Karpas-422 (cell line): ENCODE results near the gene RGS17. TPM values are rescaled to one million over a fixed set of nuclear protein-coding genes. Genes with fewer than 3 reads are reported as not detected.
"Not testable (repeated sequence)": the region's sequence is repeated elsewhere in the genome, so short reads cannot be mapped to it uniquely, and the experiment has no call there.

ENCODE experiments used
- DNase-seq: peaks from one replicate; pipeline ENCODE4 v3.0.0-alpha.2; 2015
- H2AFZ ChIP-seq: fragments of 200-600 bp; sonication (generic); 2 replicates; pipeline ENCODE4 v1.6.1; 2014; ENCODE audit warnings: antibody characterized with exemption, low read length, mixed read lengths
- H3K27ac ChIP-seq: fragments of 200-600 bp; sonication (generic); 2 replicates; pipeline ENCODE4 v1.5.1; 2014; ENCODE audit warnings: mild to moderate bottlenecking, low read length, moderate library complexity
- H3K27me3 ChIP-seq: fragments of 200-600 bp; sonication (generic); 2 replicates; pipeline ENCODE4 v1.6.1; 2014; ENCODE audit warnings: low read length, mixed read lengths
- H3K36me3 ChIP-seq: fragments of 200-600 bp; sonication (generic); 2 replicates; pipeline ENCODE4 v1.6.1; 2014; ENCODE audit warnings: low read length, mixed read lengths; ENCODE audit not compliant: insufficient read depth
- H3K4me1 ChIP-seq: fragments of 200-600 bp; sonication (generic); 2 replicates; pipeline ENCODE4 v1.6.1; 2014; ENCODE audit warnings: mild to moderate bottlenecking, low read length, mixed read lengths
- H3K4me2 ChIP-seq: fragments of 200-600 bp; sonication (generic); 2 replicates; pipeline ENCODE4 v1.6.1; 2014; ENCODE audit warnings: low read length, low read depth, mild to moderate bottlenecking; ENCODE audit not compliant: poor library complexity, severe bottlenecking
- H3K4me3 ChIP-seq: fragments of 200-600 bp; sonication (generic); 2 replicates; pipeline ENCODE4 v1.5.1; 2014; ENCODE audit warnings: mild to moderate bottlenecking, antibody characterized with exemption, low read length, mixed read lengths
- H3K79me2 ChIP-seq: fragments of 200-600 bp; sonication (generic); 2 replicates; pipeline ENCODE4 v1.6.1; 2014; ENCODE audit warnings: mild to moderate bottlenecking, low read length, mixed read lengths
- H3K9ac ChIP-seq: fragments of 200-600 bp; sonication (generic); 2 replicates; pipeline ENCODE4 v1.6.0; 2014; ENCODE audit warnings: low read length
- H3K9me2 ChIP-seq: fragments of 200-600 bp; sonication (generic), shearing (Covaris generic); replicated peaks from 2 replicates; pipeline ENCODE4 v1.6.0; 2014; ENCODE audit warnings: mild to moderate bottlenecking, low read length, moderate library complexity; ENCODE audit not compliant: insufficient read depth
- H3K9me3 ChIP-seq: fragments of 300-700, 200-600 bp; sonication (generic); 2 replicates; pipeline ENCODE4 v1.6.1; 2014; ENCODE audit warnings: low read length, mixed read lengths
- H4K20me1 ChIP-seq: fragments of 200-600 bp; sonication (generic); 2 replicates; pipeline ENCODE4 v1.6.1; 2014; ENCODE audit warnings: mild to moderate bottlenecking, antibody characterized with exemption, low read length, low read depth; ENCODE audit not compliant: insufficient read depth
- total RNA-seq: library from RNA; depleted of rRNA; stranded (reverse); fragments of >200 nt; shearing (Covaris generic); gene quantifications from 2 replicates; pipeline ENCODE4 v1.2.3, GENCODE V29; 2014; ENCODE audit warnings: low replicate concordance

RGS17 gene
- total RNA-seq, 1 experiment from 2014 or later = not detected

- no peaks in the 10 kb centered on the region for H3K9me3 ChIP-seq
- DNase-seq = no peak
- no peaks in the 10 kb centered on the region for H4K20me1 ChIP-seq
- H3K4me3 ChIP-seq = no peak overlapping the region
- H3K36me3 ChIP-seq = no peaks in the 10 kb centered on the region
- H3K27me3 ChIP-seq = no peaks in the 10 kb centered on the region
- H3K9me2 ChIP-seq = no peaks in the 10 kb centered on the region
- no peak overlapping the region for H3K4me2 ChIP-seq
- no peaks in the 10 kb centered on the region for H3K79me2 ChIP-seq
- H3K4me1 ChIP-seq = no peaks in the 10 kb centered on the region
- no peak overlapping the region for H3K9ac ChIP-seq
- H3K27ac ChIP-seq = no peak overlapping the region
- no peak overlapping the region for H2AFZ ChIP-seq
Observed at GRCh38 chr6:153117986-153118879, 12.8 kb downstream of the RGS17 start.

DNA sequence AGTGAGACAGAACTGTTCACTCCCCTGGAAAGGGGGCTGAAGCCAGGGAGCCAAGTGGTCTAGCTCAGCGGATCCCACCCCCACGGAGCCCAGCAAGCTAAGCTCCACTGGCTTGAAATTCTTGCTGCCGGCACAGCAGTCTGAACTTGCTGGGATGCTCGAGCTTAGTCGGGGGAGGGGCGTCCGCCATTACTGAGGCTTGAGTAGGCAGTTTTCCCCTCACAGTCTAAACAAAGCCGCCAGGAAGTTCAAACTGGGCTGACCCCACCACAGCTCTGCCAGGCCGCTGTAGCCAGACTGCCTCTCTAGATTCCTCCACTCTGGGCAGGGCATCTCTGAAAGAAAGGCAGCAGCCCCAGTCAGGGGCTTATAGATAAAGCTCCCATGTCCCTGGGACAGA lies 20.0 kb downstream of the RGS17 start:
- not testable (repeated sequence) for H2AFZ ChIP-seq, DNase-seq, H3K9me2 ChIP-seq, H3K27me3 ChIP-seq, H3K4me2 ChIP-seq, H3K9ac ChIP-seq, H3K36me3 ChIP-seq, H3K4me3 ChIP-seq, H3K9me3 ChIP-seq, H4K20me1 ChIP-seq, H3K4me1 ChIP-seq, H3K27ac ChIP-seq, H3K79me2 ChIP-seq

- not testable (repeated sequence) for H3K4me3 ChIP-seq, H3K27me3 ChIP-seq, DNase-seq
Observed at GRCh38 chr6:153110612-153111011, 20.5 kb downstream of the RGS17 start.

GRCh38 chr6:153108315-153108714 lies 22.8 kb downstream of the RGS17 start:
- Histone ChIP-seq H2AFZ (no peak overlapping the region), H3K36me3 (no peaks in the 10 kb centered on the region), H4K20me1 (no peaks in the 10 kb centered on the region), H3K27me3 (no peaks in the 10 kb centered on the region), H3K27ac (no peak overlapping the region), H3K4me3 (no peak overlapping the region), H3K4me2 (no peak overlapping the region), H3K9ac (no peak overlapping the region), H3K4me1 (no peaks in the 10 kb centered on the region), H3K9me2 (no peaks in the 10 kb centered on the region), H3K9me3 (no peaks in the 10 kb centered on the region), H3K79me2 (no peaks in the 10 kb centered on the region)
- no peak for DNase-seq

More at GRCh38 chr6:153110612-153111011, 20.5 kb downstream of the RGS17 start:
- H4K20me1 ChIP-seq, H3K36me3 ChIP-seq, H2AFZ ChIP-seq, H3K79me2 ChIP-seq, H3K9me3 ChIP-seq, H3K4me1 ChIP-seq, H3K4me2 ChIP-seq, H3K27ac ChIP-seq, H3K9me2 ChIP-seq, H3K9ac ChIP-seq: not testable (repeated sequence)

DNA sequence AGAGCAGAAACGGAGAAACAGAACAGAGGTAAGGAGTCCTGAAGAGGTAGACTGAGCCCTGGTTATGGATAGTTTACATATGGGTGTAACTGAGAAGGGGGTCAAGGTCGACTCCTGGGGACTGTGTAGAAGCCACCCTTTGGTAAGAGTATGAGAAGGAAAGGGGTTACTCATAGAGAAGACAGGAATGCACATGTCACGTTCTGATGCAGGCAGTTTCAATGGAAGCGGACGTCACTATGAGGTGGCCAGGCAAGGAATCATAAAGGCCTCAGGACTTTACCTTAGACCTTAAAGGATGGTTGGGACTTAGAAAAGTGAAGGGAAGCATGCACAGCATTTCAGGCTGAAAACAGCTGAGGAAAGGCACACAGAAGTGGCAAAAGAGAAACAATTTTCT lies 25.1 kb downstream of the RGS17 start:
- Histone ChIP-seq H3K4me1 (no peaks in the 10 kb centered on the region), H3K4me2 (no peak overlapping the region), H2AFZ (no peak overlapping the region), H3K27me3 (no peaks in the 10 kb centered on the region), H3K4me3 (no peak overlapping the region), H3K9me2 (no peaks in the 10 kb centered on the region), H3K9me3 (no peaks in the 10 kb centered on the region), H3K27ac (no peak overlapping the region), H3K36me3 (no peaks in the 10 kb centered on the region), H3K9ac (no peak overlapping the region), H4K20me1 (no peaks in the 10 kb centered on the region), H3K79me2 (no peaks in the 10 kb centered on the region)
- no peak for DNase-seq

DNA sequence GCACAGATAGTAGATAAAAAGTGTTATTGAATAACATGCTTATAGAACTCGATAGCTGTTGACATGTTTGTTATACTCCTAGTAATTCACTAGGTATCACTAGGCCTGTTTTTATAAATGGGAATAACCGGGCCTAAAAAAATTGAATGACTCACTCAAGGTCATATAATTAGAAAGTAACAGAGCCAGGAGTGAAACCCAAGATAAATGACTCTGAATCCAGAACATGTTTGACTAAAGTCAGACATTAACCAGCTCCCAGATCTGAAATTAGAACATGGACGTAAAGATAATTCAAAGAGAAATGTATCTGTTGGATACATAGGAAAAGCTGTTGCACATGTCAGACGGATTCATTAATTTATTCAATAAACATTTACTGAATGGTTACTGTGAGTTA lies 26.9 kb downstream of the RGS17 start:
- Histone ChIP-seq H3K36me3 (no peaks in the 10 kb centered on the region), H2AFZ (no peak overlapping the region), H3K79me2 (no peaks in the 10 kb centered on the region), H3K27me3 (no peaks in the 10 kb centered on the region), H3K4me2 (no peak overlapping the region), H3K27ac (no peak overlapping the region), H3K9me3 (no peaks in the 10 kb centered on the region), H3K9me2 (no peaks in the 10 kb centered on the region), H3K4me3 (no peak overlapping the region), H4K20me1 (no peaks in the 10 kb centered on the region), H3K4me1 (peaks cover 9% of the 10 kb centered on the region), H3K9ac (no peak overlapping the region)
- DNase-seq = no peak

DNA sequence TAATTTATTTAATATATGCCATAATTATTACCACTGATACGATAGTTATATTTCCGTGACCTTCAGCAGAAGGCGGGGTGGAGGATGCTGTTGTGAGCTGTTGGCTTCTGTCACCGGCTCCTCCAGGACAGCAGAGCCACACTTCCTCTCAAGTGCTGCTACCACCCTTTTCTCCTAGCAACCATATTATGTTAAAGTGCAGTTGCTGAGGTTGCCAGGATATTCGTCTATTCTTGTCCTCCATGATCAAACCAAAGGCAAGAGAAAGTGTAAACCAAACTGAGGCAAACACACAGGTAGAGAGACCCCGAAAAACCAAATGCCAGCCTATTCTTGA lies 27.8 kb downstream of the RGS17 start:
- Histone ChIP-seq H3K4me2 (no peak overlapping the region), H3K9me2 (no peaks in the 10 kb centered on the region), H4K20me1 (no peaks in the 10 kb centered on the region), H3K79me2 (no peaks in the 10 kb centered on the region), H3K9ac (no peak overlapping the region), H3K4me1 (peaks cover 15% of the 10 kb centered on the region), H3K9me3 (no peaks in the 10 kb centered on the region), H2AFZ (no peak overlapping the region), H3K4me3 (no peak overlapping the region), H3K36me3 (no peaks in the 10 kb centered on the region), H3K27ac (no peak overlapping the region), H3K27me3 (no peaks in the 10 kb centered on the region)
- no peak for DNase-seq

DNA sequence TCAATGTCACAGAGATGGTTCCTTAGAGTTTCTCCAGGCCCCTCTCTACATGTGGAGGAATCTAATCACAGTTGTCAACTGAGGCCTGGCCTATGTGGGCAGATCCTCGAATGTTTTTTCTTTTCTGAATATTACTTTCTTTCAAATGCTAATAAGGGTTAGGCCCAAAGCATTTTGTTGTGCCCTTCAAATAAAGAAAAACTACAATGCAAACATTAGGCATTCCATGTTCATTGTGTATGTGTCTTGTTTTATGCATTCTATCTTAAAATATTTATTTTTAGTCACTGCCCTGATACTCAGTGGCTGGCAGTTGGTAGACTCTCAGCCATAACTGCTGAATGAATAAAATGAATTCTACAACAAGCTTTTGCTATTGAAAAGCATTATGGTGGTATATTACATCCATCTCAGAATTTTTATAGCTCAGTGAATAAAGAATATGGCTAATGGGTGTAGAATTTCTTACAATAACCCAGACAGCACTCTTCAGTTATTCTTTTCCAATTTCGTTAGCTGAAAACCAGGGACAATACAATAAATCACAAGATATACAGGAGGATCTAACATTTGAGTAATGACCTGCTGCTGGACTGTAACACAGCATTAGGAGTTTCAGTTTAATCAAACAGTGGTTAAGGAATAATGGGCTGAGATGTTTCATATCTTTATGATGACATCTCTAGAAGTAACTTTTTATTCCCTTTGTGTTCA lies 28.3 kb downstream of the RGS17 start:
- Histone ChIP-seq H3K9me3 (no peaks in the 10 kb centered on the region), H3K79me2 (no peaks in the 10 kb centered on the region), H3K27ac (no peak overlapping the region), H3K4me3 (no peak overlapping the region), H4K20me1 (no peaks in the 10 kb centered on the region), H3K9me2 (no peaks in the 10 kb centered on the region), H2AFZ (no peak overlapping the region), H3K4me1 (peaks cover 15% of the 10 kb centered on the region), H3K9ac (no peak overlapping the region), H3K27me3 (no peaks in the 10 kb centered on the region), H3K36me3 (no peaks in the 10 kb centered on the region), H3K4me2 (no peak overlapping the region)
- DNase-seq = no peak
